HG03575 (cell line): ENCODE data around the gene AATK.

ENCODE experiments used
- ATAC-seq: cut with Tn5 transposase; IDR thresholded peaks from one replicate; pipeline ENCODE4 v1.9.1; 2021; ENCODE audit not compliant: unreplicated experiment, insufficient number of reproducible peaks, low FRiP score; ENCODE audit errors: extremely low read depth

AATK gene

GRCh38 chr17:81132770-81133723, 33.0 kb downstream of the AATK start:
- ATAC-seq: no peak

GRCh38 chr17:81132197-81132540, 33.9 kb downstream of the AATK start:
- ATAC-seq: no peak

- ATAC-seq: no peak
Measured at GRCh38 chr17:81131486-81132196, 34.4 kb downstream of the AATK start.

- no peak for ATAC-seq
Measured at GRCh38 chr17:81130385-81131361, 35.3 kb downstream of the AATK start.

- ATAC-seq: no peak
Measured at GRCh38 chr17:81129711-81130367, 36.2 kb downstream of the AATK start.

GRCh38 chr17:81129289-81129688, 36.7 kb downstream of the AATK start:
- no peak for ATAC-seq

- no peak for ATAC-seq
Measured at GRCh38 chr17:81128774-81129173, 37.2 kb downstream of the AATK start.

- ATAC-seq: no peak
Measured at GRCh38 chr17:81128338-81128737, 37.7 kb downstream of the AATK start.

GRCh38 chr17:81127526-81128177, 38.4 kb downstream of the AATK start:
- no peak for ATAC-seq

GRCh38 chr17:81127133-81127455, 38.9 kb downstream of the AATK start:
- no peak for ATAC-seq

- ATAC-seq: no peak
Measured at GRCh38 chr17:81126281-81127132, 39.5 kb downstream of the AATK start.

GRCh38 chr17:81125573-81126081, 40.4 kb downstream of the AATK start:
- ATAC-seq: no peak

- ATAC-seq: no peak
Measured at GRCh38 chr17:81124377-81124776, 41.6 kb downstream of the AATK start.

GRCh38 chr17:81123052-81124048, 42.7 kb downstream of the AATK start:
- ATAC-seq: no peak

GRCh38 chr17:81121841-81122733, 43.9 kb downstream of the AATK start:
- ATAC-seq: no peak
